GM21423 (cell line): ENCODE results near the gene PRKCB.

Experiments
- ATAC-seq: cut with Tn5 transposase; IDR thresholded peaks from one replicate; pipeline ENCODE4 v1.9.1; 2021; ENCODE audit warnings: mild to moderate bottlenecking, moderate library complexity; ENCODE audit not compliant: unreplicated experiment

Gene PRKCB

DNA sequence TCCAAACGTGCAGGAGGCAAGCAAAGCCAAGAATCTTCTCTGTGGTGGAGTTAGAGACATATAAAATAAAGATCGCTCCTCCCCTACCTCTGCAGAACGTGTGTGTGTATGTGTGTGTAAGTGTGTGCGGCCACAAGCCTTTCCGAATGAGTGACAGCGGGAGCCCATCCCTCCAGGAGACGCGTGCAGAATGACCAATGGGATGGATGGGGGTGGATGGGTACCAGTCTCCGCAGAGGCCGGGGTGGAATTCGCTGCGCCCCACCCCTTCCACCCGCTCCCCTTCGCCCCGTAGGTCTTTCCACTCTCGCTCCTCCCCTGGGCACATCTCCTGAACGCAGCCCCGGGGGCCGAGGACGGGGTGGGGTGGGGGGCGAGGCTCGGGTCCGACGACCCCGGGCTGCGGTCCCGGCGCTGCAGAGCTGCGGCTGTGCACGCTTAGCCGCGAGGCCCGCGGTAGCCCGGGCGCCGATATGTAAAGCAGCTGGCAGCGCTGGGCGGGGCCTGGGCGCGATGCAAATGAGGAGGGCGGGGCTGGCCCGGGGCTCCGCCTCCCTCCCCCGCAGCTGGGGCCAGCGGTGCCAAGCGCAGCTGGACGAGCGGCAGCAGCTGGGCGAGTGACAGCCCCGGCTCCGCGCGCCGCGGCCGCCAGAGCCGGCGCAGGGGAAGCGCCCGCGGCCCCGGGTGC lies at the start of gene PRKCB:
TSS of gene PRKCB (plus strand) at position 594 of the 688 bp plus-strand sequence.
- peak; percentile 78 for ATAC-seq

- no peak for ATAC-seq
These were observed 48.7 kb upstream of the PRKCB start for GRCh38 chr16:23786964-23787561.

GRCh38 chr16:23788685-23789084 lies 47.1 kb upstream of the PRKCB start:
- no peak for ATAC-seq

DNA sequence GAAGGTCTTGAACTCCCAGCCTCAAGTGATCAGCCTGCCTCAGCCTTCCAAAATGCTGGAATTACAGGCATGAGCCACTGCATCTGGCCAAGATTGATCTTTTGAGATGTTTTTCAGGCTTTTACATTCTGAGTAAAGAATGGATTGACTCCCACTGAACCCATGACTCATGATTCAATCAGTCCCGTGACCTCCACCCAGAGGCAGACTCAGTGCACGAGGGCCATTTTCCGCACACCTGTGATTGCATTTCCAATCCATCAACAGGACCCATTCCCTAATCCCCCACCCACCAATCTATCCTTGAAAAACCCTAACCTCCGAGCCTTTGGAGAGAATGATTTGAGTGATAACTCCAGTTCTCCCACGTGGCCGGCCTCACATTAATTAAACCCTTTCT lies 40.4 kb upstream of the PRKCB start:
- no peak for ATAC-seq

- no peak for ATAC-seq
These were observed 38.8 kb upstream of the PRKCB start for GRCh38 chr16:23796941-23797340.

DNA sequence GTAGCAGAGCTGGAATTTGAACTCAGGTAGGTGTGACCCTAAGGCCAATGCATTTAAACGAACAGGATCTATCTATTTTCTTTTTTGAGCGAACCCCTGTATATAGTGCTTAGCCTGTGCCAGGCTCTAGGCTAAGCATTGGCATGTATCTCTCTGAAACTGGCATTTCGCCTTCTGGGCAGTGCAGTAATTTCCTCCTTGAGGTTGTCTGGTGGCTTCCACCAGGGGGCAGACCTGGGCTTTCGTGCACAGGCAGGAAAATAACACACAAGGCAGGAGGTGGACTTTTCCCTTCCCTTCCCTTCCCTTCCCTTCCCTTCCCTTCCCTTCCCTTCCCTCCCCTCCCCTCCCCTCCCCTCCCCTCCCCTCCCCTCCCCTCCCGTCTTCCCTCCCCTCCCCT lies 34.4 kb upstream of the PRKCB start:
- no peak for ATAC-seq

- no peak for ATAC-seq
These were observed 33.0 kb upstream of the PRKCB start for GRCh38 chr16:23802776-23803175.

- ATAC-seq = no peak
These were observed 32.1 kb upstream of the PRKCB start for GRCh38 chr16:23803591-23804123.

DNA sequence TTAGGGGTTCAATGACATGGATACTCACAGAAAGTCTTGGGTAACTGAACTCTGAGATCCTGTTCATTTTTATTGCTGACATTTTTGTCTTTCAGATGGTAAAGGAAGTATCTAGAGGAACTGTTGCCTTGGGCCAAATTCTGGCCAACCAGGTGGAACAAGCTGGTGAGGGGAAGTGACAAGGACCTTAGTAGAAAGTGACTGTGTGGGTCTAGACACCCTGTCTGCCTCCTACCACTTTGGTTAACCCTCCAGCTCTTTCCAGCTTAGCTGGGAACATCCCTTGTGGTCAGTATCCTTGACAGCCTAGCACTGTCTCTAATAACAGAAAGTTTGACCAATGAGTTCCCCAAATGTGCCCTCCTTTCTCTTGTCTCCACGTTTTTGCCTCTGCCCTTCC lies 28.8 kb upstream of the PRKCB start:
- ATAC-seq = no peak

DNA sequence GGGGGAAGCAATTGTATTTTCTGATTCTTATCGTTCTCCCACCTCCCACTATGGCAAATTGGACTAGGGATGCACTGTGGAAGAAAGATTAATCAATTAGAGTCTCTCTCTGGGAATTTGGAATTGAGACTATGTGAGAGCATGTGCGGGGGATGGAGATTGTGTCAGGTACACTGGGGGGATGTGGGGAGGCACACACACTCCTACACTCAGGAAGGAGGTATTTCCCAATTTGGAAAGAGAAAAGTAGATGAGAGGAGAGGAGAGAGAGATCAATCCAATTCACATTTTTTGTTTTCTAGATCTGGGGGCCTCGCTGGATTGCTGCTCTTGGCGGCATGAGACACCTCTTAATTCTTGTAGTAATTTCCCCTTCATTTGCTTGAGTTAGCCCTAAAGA lies 14.3 kb upstream of the PRKCB start:
- ATAC-seq = no peak

DNA sequence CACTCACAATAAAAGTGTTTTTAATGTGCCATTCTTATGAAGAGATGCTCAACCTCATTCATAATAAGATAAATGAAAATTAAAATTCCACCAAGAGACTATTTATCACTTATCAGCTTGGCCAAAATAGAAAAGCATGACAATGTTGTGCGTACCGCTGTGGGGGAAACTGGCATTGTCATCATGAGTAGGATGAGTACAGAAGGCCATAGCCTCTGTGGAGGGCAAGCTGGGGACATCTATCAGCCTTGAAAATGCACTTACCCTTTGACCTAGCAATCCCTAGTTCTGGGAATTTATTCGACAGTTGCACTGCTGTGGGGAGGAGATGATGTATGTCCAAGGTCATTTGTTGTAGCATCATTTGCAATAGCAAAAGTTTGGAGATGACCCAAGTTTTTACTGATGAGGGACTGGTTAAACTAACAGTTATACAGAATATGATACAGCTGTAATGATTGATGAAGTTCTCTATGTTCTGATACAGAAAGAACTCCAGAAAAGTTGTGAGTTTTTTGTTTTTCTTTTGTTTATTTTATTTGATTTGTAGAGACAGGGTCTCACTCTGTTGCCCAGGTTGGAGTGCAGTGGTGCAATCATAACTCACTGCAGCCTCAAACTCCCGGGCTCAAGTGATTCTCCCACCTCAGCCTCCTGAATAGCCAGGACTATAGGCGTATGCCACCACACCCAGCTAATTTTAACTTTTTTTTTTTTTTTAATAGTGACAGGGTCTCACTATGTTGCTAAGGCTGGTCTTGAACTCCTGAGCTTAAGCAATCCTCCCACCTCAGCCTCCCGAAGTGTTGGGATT lies 13.7 kb upstream of the PRKCB start:
- no peak for ATAC-seq

GRCh38 chr16:23823475-23824384 lies 12.1 kb upstream of the PRKCB start:
- ATAC-seq = no peak

GRCh38 chr16:23824909-23825308 lies 10.9 kb upstream of the PRKCB start:
- ATAC-seq = no peak

GRCh38 chr16:23826528-23827045 lies 9.2 kb upstream of the PRKCB start:
- ATAC-seq = peak; percentile 86

DNA sequence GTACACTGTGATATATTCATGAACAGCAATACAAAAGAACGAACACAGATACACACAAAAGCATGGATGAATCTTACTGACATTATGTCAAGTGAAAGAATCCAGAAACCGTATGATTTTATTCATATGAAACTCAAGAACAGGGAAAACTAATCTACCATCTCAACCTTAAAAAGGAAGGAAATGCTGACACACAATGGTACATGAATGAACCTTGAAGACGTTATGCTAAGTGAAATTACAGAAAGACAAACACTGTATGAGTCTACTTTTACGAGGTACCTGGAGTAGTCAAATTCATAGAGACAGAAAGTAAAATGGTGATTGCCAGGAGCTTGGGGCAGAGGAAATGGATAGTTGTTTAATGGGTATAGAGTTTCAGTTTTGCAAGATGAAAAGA lies 8.7 kb upstream of the PRKCB start:
- ATAC-seq = no peak

GRCh38 chr16:23829454-23829853 lies 6.3 kb upstream of the PRKCB start:
- no peak for ATAC-seq

DNA sequence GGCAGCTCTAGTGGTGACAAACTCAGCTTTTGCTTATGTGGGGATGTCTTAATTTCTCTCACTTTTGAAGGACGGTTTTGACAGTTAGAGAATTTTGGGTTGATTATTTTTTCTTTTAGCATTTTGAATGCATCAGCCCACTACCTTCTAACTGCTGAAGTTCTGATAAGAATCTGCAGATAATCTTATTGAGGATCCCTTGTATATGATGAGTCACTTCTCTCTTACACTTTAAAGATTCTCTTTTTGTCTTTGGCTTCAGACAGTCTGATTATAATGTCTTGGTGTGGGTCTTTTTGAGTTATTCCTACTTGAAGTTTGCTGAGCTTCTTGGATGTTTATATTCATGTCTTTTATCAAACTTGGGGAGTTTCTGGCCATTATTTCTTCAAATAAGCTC lies 5.5 kb upstream of the PRKCB start:
- ATAC-seq = no peak

DNA sequence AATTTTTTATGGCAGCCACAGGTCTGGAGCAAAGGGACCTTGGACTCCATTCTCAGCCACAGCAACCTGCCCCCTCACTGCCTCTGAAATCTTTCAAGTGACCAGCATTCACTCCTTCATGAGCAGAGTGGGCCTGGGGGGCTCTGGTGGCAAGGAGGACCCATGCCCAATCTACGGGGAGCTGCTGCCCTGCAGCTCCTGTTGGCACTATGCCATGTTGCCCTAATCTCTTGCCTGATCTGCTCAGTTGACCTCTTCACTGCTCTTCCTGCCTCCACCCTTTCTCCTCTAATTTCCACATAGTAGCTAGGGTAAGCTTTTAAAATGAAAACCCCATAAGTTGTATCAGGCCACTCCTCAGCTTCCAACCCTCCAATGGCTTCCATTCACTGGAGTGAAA lies 2.9 kb upstream of the PRKCB start:
- no peak for ATAC-seq

GRCh38 chr16:23833504-23833903 lies 2.3 kb upstream of the PRKCB start:
- no peak for ATAC-seq

DNA sequence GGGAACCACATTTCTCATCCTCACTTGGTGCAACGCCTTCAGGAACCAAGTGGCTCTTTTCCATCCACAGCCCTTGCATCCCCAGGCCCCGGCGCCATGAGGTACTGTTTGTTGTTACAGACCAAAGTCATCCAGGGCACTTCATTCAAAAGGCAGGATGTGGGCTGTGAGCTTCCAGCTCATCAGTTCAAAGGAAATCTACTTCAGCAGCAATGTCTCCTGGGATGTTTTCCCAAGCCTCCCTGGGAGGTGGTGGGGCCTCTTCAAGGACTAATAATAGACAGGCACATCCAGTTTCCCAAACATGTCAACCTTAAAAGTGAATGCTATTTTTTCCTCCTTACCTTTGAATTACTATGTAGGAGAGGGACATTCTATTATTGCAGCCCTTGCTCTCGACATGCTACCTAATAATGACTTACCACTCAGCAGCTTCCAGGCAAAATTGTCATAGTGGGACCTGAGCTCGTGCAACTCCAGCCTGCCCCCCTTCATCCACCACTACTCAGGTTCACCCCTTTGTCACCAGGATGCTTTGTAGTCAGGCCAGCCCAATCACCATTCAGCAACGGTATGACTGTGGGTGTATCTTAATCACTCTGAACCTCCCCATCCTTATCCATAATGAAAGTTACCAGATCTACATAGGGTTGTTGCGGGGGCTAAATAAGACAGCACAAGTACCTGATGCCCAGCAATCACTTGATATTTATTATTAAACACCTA lies 1.7 kb upstream of the PRKCB start:
- no peak for ATAC-seq
